AG09319 (cell line): ENCODE data around the gene SLC25A48.
A peak's percentile ranks its signal among the peaks of the same experiment; 100 is the strongest.

ENCODE experiments used
- DNase-seq: peaks from one replicate; pipeline ENCODE4 v3.0.0-alpha.2; 2010; ENCODE audit warnings: low read depth; ENCODE audit errors: extremely low read depth
- CTCF ChIP-seq: IDR thresholded peaks from 2 replicates; pipeline ENCODE4 v1.5.1; 2011; ENCODE audit warnings: low read depth, mild to moderate bottlenecking, inconsistent platforms, low read length, moderate library complexity

SLC25A48 gene

GRCh38 chr5:135826221-135826525 is 8.3 kb upstream of the SLC25A48 start:
- no peak for DNase-seq

GRCh38 chr5:135826994-135827671 is 7.3 kb upstream of the SLC25A48 start:
- no peak for DNase-seq
- no peak for TF ChIP-seq CTCF

More at GRCh38 chr5:135826221-135826525, 8.3 kb upstream of the SLC25A48 start:
- no peak for TF ChIP-seq CTCF

GRCh38 chr5:135827965-135828781 is 6.3 kb upstream of the SLC25A48 start:
- DNase-seq, result no peak
- no peak for TF ChIP-seq CTCF

GRCh38 chr5:135828782-135829127 is 5.7 kb upstream of the SLC25A48 start:
- no peak for DNase-seq
- no peak for TF ChIP-seq CTCF

- no peak for TF ChIP-seq CTCF
- DNase-seq, result no peak
Observed at GRCh38 chr5:135829179-135829578, 5.3 kb upstream of the SLC25A48 start.

- TF ChIP-seq CTCF, result peak; percentile 82
- no peak for DNase-seq
Observed at GRCh38 chr5:135829681-135830383, 4.6 kb upstream of the SLC25A48 start.

GRCh38 chr5:135830384-135830700 is 4.1 kb upstream of the SLC25A48 start:
- no peak for DNase-seq
- no peak for TF ChIP-seq CTCF
